GM18507 (cell line): ENCODE measurements around the gene NDUFB10.

Experiments used
- DNase-seq: peaks from one replicate; pipeline ENCODE4 v3.0.0; 2011; ENCODE audit warnings: low read depth; ENCODE audit not compliant: insufficient read length; ENCODE audit errors: extremely low spot score
- FAIRE-seq: peaks from 2 replicates; lab custom pipeline; 2011; peaks lifted over from hg19 to GRCh38; lab: Jason Lieb, UNC

NDUFB10 gene

GRCh38 chr16:1965396-1966001, 6.2 kb downstream of the NDUFB10 start:
- no peak for DNase-seq
- FAIRE-seq = no peak

GRCh38 chr16:1966460-1966859, 7.1 kb downstream of the NDUFB10 start, which contains the start of gene RNF151:
Gene RNF151 (plus strand): TSS chr16:1966856. CDS start chr16:1966882, 26 bp downstream.
- DNase-seq (no peak), FAIRE-seq (no peak)

GRCh38 chr16:1968146-1968953, 9.0 kb downstream of the NDUFB10 start:
- FAIRE-seq = no peak

GRCh38 chr16:1971796-1972489, 12.6 kb downstream of the NDUFB10 start, which contains the start of gene TBL3:
Gene TBL3 (plus strand): TSS chr16:1972053. CDS start chr16:1972165, 112 bp downstream.
- DNase-seq (peak; percentile 88), FAIRE-seq (peak; percentile 98)

More at GRCh38 chr16:1968146-1968953, 9.0 kb downstream of the NDUFB10 start:
- no peak for DNase-seq

DNA sequence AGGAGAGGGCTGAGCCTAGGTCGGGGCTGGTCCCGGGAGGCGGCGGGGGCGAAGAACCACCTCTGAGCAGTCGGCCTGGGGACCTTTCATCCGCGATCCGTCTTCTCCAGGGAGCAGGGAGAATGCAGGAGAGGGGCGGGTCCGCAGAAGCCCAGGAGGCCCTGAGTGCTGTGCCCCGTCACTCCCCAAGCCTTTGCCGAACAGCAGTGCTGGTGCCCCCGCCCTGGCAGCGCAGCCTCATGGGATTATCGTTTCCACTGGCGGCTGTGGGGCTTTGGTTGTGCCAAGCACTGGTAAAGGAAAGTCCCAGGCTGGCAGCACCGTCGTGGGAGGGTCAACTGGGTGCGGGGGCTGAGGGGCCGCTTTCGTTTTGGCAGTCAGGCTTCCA, 13.1 kb downstream of the NDUFB10 start:
- DNase-seq (no peak), FAIRE-seq (no peak)

DNA sequence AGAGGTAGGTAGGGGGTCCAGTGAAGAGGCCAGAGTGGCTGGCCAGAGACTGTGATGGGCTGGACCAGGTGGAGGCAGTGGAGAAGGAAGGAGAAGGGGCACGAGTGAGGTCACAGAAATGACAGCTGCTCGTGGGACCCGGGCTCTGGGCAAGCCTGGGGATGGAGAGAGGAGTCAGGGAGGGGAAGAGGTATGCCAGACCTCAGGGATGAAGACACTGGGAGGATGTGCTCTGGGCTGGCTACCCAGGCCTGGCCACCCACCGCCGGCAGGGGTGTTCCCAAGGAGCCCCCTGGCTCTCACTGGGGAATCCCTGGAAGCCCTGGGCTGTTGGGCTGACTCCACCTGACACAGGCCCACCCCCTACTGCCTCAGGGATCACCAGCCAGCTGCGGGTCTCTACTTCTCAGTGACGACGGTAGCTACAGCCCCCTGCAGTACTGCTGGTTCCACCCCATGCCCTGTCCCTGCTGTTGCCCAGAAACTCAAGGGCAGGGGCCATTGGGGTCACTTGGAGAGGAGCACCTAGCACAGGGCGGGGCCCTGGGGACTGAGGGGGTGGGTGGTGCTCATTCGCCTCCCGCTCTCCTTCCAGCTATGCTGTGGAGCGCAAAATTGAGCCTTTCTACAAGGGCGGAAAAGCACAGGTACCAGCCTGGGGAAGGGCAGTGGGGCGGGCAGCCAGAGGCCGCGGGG, 14.3 kb downstream of the NDUFB10 start:
- FAIRE-seq = no peak
- DNase-seq = no peak

DNA sequence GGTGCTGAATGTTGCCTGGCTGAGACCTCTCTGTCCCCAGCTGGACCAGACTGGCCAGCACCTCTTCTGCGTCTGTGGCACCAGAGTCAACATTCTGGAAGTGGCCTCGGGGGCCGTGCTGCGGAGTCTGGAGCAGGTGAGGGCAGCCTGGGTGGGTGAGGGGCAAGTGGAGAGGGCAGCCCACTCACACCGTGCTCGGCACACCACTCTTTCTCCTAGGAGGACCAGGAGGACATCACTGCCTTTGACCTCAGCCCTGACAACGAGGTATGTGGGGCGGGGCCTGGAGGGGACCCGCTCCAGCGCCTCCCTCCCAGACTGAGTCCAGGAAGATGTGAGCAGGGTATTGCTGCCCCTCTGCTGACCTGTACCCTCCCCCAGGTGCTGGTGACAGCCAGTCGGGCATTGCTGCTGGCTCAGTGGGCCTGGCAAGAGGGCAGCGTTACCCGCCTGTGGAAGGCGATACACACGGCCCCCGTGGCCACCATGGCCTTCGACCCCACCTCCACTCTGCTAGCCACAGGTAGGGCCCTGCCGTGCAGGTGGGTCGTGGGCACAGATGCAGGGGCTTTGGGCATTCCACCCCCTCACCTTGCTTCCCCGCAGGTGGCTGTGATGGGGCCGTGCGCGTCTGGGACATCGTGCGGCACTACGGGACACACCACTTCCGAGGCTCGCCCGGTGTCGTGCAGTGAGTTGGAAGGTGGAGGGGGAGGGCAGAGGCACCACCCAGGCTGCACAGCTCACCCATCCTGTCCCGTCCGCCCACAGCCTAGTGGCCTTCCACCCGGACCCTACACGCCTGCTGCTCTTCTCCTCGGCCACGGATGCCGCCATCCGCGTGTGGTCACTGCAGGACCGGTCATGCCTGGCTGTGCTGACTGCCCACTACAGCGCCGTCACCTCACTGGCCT, 15.1 kb downstream of the NDUFB10 start:
- no peak for FAIRE-seq
- DNase-seq = no peak

DNA sequence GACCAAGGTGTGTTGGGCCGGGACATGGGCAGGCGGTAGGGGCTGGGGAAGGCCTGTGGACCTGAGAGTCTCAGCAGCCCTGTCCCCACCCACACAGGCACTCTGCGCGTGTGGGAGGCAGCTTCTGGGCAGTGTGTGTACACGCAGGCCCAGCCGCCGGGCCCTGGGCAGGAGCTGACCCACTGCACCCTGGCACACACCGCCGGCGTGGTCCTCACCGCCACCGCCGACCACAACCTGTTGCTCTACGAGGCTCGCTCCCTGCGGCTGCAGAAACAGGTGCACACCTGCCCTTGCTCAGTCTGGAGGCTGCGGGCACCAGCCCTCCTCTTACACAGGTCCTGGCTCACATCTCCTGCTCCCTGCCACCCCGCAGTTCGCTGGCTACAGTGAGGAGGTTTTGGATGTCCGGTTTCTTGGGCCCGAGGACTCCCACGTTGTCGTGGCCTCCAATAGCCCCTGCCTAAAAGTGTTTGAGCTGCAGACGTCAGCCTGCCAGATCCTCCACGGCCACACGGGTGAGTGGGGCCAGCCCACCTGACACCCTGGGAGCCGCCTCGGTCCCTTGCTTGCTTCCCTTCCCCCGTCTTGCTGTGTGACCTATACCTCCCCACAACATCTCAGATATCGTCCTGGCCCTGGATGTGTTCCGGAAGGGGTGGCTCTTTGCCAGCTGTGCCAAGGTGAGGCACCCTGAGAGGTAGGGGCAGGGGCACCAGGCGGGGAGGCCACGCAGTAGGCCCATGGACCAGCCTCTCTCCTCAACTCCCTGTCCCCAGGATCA, 16.3 kb downstream of the NDUFB10 start:
- no peak for DNase-seq
- no peak for FAIRE-seq

- FAIRE-seq = no peak
- DNase-seq = no peak
Measured at GRCh38 chr16:1976216-1976520, 16.8 kb downstream of the NDUFB10 start.

DNA sequence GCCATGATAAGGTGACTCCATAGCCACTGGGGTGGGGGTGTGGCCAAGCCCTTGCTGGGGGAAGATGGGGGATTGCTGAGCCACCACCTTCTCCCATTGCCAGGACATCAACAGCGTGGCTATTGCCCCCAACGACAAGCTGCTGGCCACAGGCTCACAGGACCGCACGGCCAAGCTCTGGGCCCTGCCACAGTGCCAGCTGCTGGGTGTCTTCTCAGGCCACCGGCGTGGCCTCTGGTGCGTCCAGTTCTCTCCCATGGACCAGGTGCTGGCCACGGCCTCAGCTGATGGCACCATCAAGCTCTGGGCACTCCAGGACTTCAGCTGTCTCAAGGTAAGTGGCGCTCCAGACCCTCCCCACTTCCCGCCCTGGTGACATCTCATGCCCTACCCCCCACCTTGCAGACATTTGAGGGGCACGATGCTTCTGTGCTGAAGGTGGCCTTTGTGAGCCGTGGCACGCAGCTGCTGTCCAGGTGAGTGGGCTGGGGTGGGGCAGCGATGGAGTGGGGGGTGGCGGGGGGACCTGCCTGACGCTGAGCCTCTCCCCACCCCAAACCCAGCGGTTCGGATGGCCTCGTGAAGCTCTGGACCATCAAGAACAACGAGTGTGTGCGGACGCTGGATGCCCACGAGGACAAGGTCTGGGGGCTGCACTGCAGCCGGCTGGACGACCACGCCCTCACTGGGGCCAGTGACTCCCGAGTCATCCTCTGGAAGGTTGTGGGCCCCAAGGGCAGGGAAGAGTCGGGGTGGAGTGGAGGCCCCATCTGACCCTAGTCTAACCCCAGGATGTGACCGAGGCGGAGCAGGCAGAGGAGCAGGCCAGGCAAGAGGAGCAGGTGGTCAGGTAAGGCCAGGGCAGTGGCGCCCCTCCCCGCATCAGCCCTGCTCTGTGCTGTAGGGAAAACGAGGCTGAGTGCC, 17.9 kb downstream of the NDUFB10 start:
- FAIRE-seq = no peak
- no peak for DNase-seq

GRCh38 chr16:1977875-1978268, 18.5 kb downstream of the NDUFB10 start:
- no peak for DNase-seq
- no peak for FAIRE-seq

DNA sequence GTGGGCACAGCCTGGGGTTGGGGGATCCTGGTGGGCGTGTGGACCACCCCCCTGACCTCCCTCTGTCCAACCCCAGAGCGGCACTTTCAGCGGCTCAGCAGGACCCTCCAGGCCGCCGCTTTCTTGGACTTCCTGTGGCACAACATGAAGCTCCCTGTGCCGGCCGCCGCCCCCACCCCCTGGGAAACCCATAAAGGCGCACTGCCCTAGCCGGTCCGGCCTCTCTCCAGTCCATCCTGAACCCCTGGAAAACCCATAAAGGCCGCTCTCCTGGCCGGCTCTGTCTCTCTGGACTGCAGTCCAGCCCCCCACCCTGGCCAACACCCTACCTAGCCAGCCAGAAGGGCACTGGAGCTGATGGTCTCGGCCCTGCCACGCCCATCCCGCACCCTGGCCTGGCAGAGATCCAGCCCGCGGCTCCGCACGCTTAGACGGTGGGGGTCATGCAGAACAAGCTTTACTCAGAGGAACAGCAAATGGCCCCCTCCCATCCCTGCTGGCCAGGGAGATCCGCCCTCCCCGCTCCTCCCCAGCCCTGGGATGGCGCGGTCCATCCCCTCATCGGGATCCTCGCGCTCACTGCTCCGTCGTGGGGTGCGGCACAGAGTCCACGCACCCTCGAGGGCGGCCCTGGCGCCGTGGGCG, 19.3 kb downstream of the NDUFB10 start:
- DNase-seq = no peak
- no peak for FAIRE-seq

- FAIRE-seq (no peak), DNase-seq (no peak)
Measured at GRCh38 chr16:1979271-1980029, 20.1 kb downstream of the NDUFB10 start.

- DNase-seq (no peak), FAIRE-seq (no peak)
Measured at GRCh38 chr16:1980030-1980769, 20.9 kb downstream of the NDUFB10 start.

- FAIRE-seq (no peak), DNase-seq (no peak)
Measured at GRCh38 chr16:1980770-1981087, 21.4 kb downstream of the NDUFB10 start.

GRCh38 chr16:1981398-1981836, 22.1 kb downstream of the NDUFB10 start, which contains the start of gene NOXO1:
Gene NOXO1 (minus strand): TSS chr16:1981469. CDS start chr16:1981179, 290 bp downstream.
- no peak for FAIRE-seq
- DNase-seq = no peak
